PC-9 (cell line): ENCODE results near the gene RAX.

Experiments used
- CTCF ChIP-seq: fragments of 200-600 bp; sonication (generic); conservative IDR thresholded peaks from 2 replicates; pipeline ENCODE4 v1.6.1; 2017; ENCODE audit warnings: mixed run types, antibody characterized with exemption, mild to moderate bottlenecking, moderate library complexity
- EZH2 ChIP-seq: fragments of 200-600 bp; sonication (generic); IDR thresholded peaks from 2 replicates; pipeline ENCODE4 v1.8.0; 2017; ENCODE audit warnings: antibody characterized with exemption, low read depth

GRCh38 chr18:59232309-59233016 is 40.8 kb downstream of the RAX start:
- TF ChIP-seq CTCF (no peak), EZH2 (no peak)
